OCI-LY1 (cell line): Measurements from ENCODE around the gene UTP4.

Experiments
- H2AFZ ChIP-seq: fragments of 200-600 bp; sonication (generic), shearing (Covaris generic); 2 replicates; pipeline ENCODE4 v1.6.0; 2014; ENCODE audit warnings: antibody characterized with exemption, mild to moderate bottlenecking, low read length
- H3F3A ChIP-seq: fragments of 200-600 bp; sonication (generic), shearing (Covaris generic); 2 replicates; pipeline ENCODE4 v1.6.0; 2014; ENCODE audit warnings: mild to moderate bottlenecking, antibody characterized with exemption, low read length, moderate library complexity; ENCODE audit not compliant: insufficient read depth
- H3K27ac ChIP-seq: fragments of 200-600 bp; sonication (generic); 2 replicates; pipeline ENCODE4 v1.5.1; 2014; ENCODE audit warnings: low read length, mixed run types, mild to moderate bottlenecking, low read depth; ENCODE audit not compliant: poor library complexity, severe bottlenecking
- H3K27me3 ChIP-seq: fragments of 200-600 bp; sonication (generic); 2 replicates; pipeline ENCODE4 v1.6.0; 2014; ENCODE audit warnings: antibody characterized with exemption, mild to moderate bottlenecking, low read length, moderate library complexity; ENCODE audit not compliant: insufficient read depth
- H3K36me3 ChIP-seq: fragments of 200-600 bp; sonication (generic); 2 replicates; pipeline ENCODE4 v1.6.1; 2014; ENCODE audit warnings: mild to moderate bottlenecking, antibody characterized with exemption, low read length, moderate library complexity, mixed read lengths; ENCODE audit not compliant: insufficient read depth
- H3K4me1 ChIP-seq: fragments of 200-600 bp; sonication (generic); 2 replicates; pipeline ENCODE4 v1.5.1; 2014; ENCODE audit warnings: mild to moderate bottlenecking, low read length, moderate library complexity; ENCODE audit not compliant: insufficient read depth, severe bottlenecking
- H3K4me2 ChIP-seq: fragments of 200-600 bp; sonication (generic), shearing (Covaris generic); 2 replicates; pipeline ENCODE4 v1.6.1; 2014; ENCODE audit warnings: low read length
- H3K4me3 ChIP-seq: fragments of 200-600 bp; sonication (generic); 2 replicates; pipeline ENCODE4 v1.5.1; 2014; ENCODE audit warnings: low read length, low read depth, mild to moderate bottlenecking, mixed read lengths; ENCODE audit not compliant: poor library complexity, severe bottlenecking
- H3K79me2 ChIP-seq: fragments of 200-600 bp; shearing (Covaris generic); 2 replicates; pipeline ENCODE4 v1.6.1; 2016; ENCODE audit warnings: mixed run types, low read length, mixed read lengths; ENCODE audit not compliant: insufficient read depth
- H3K9ac ChIP-seq: fragments of 200-600 bp; sonication (generic), shearing (Covaris generic); 2 replicates; pipeline ENCODE4 v1.6.1; 2014; ENCODE audit warnings: mild to moderate bottlenecking, low read length, mixed read lengths
- H3K9me2 ChIP-seq: fragments of 200-600 bp; sonication (generic), shearing (Covaris generic); 2 replicates; pipeline ENCODE4 v1.6.1; 2014; ENCODE audit warnings: low read depth, mild to moderate bottlenecking, low read length, mixed read lengths
- H3K9me3 ChIP-seq: fragments of 200-600 bp; shearing (Covaris generic); 2 replicates; pipeline ENCODE4 v1.6.1; 2014; ENCODE audit warnings: low read length, mixed read lengths
- H4K20me1 ChIP-seq: fragments of 200-600 bp; sonication (generic), shearing (Covaris generic); 2 replicates; pipeline ENCODE4 v1.6.0; 2016; ENCODE audit warnings: mild to moderate bottlenecking, low read length; ENCODE audit not compliant: insufficient read depth
- CTCF ChIP-seq: fragments of 200-600 bp; sonication (generic), shearing (Covaris generic); IDR thresholded peaks from 2 replicates; pipeline ENCODE4 v1.5.1; 2017; ENCODE audit warnings: mild to moderate bottlenecking, antibody characterized with exemption, low read length, moderate library complexity, mixed read lengths
- EZH2 ChIP-seq: fragments of 200-600 bp; sonication (generic), shearing (Covaris generic); IDR thresholded peaks from 2 replicates; pipeline ENCODE4 v1.8.0; 2017; ENCODE audit warnings: borderline replicate concordance, mixed run types, mild to moderate bottlenecking, antibody characterized with exemption, low read length, moderate library complexity, mixed read lengths

UTP4 gene

GRCh38 chr16:69201291-69201690, 68.8 kb downstream of the UTP4 start:
- H3K9me2 ChIP-seq = no peaks in the 10 kb centered on the region
- H3K4me2 ChIP-seq = no peak overlapping the region
- H3K79me2 ChIP-seq = peaks cover 52% of the 10 kb centered on the region
- H3K27ac ChIP-seq = no peak overlapping the region
- no peaks in the 10 kb centered on the region for H3K4me1 ChIP-seq
- H3K9me3 ChIP-seq = no peaks in the 10 kb centered on the region
- no peak overlapping the region for H3K4me3 ChIP-seq
- no peaks in the 10 kb centered on the region for H3K27me3 ChIP-seq
- no peak overlapping the region for H2AFZ ChIP-seq
- H4K20me1 ChIP-seq = no peaks in the 10 kb centered on the region
- TF ChIP-seq CTCF = no peak
- no peak for TF ChIP-seq EZH2
- peaks cover 9% of the 10 kb centered on the region; the same call in 1 of the 2 replicates for H3K36me3 ChIP-seq
- H3F3A ChIP-seq = no peaks in the 10 kb centered on the region
- H3K9ac ChIP-seq = no peak overlapping the region

- no peak for TF ChIP-seq EZH2
- no peak for TF ChIP-seq CTCF
- H3K27me3 ChIP-seq = no peaks in the 10 kb centered on the region
- H3K9me2 ChIP-seq = no peaks in the 10 kb centered on the region
- H3K9me3 ChIP-seq = no peaks in the 10 kb centered on the region
- H3K9ac ChIP-seq = no peak overlapping the region
- peaks cover 9% of the 10 kb centered on the region; the same call in 1 of the 2 replicates for H3K36me3 ChIP-seq
- no peak overlapping the region for H3K4me2 ChIP-seq
- H3K4me1 ChIP-seq = no peaks in the 10 kb centered on the region
- no peaks in the 10 kb centered on the region for H3F3A ChIP-seq
- H4K20me1 ChIP-seq = no peaks in the 10 kb centered on the region
- peaks cover 48% of the 10 kb centered on the region for H3K79me2 ChIP-seq
- H3K4me3 ChIP-seq = no peak overlapping the region
- no peak overlapping the region for H3K27ac ChIP-seq
- no peak overlapping the region for H2AFZ ChIP-seq
Measured at GRCh38 chr16:69201787-69202186, 69.3 kb downstream of the UTP4 start.

- H3K27me3 ChIP-seq = no peaks in the 10 kb centered on the region
- no peaks in the 10 kb centered on the region for H3K9me3 ChIP-seq
- no peaks in the 10 kb centered on the region for H3K4me1 ChIP-seq
- no peak overlapping the region for H2AFZ ChIP-seq
- peaks cover 9% of the 10 kb centered on the region; the same call in 1 of the 2 replicates for H3K36me3 ChIP-seq
- H3K27ac ChIP-seq = no peak overlapping the region
- no peaks in the 10 kb centered on the region for H4K20me1 ChIP-seq
- no peak overlapping the region for H3K4me2 ChIP-seq
- peaks cover 29% of the 10 kb centered on the region for H3K79me2 ChIP-seq
- H3F3A ChIP-seq = no peaks in the 10 kb centered on the region
- no peak overlapping the region for H3K9ac ChIP-seq
- H3K9me2 ChIP-seq = no peaks in the 10 kb centered on the region
- H3K4me3 ChIP-seq = no peak overlapping the region
- TF ChIP-seq CTCF (no peak), EZH2 (no peak)
Measured at GRCh38 chr16:69204172-69204571, 71.7 kb downstream of the UTP4 start.
